Esophagus squamous epithelium (tissue), 5 donors: Measurements from ENCODE around the gene HDDC3. TPM values are rescaled to one million over a fixed set of nuclear protein-coding genes. Genes with fewer than 3 reads are reported as not detected.

Source experiments
- DNase-seq: peaks from one replicate; lab custom pipeline; 2025; lab: John Stamatoyannopoulos, UW
- H3K27ac ChIP-seq, 4 donors: fragments of 200-600 bp; sonication (generic); one replicate each; pipeline ENCODE4 v1.5.1; 2016 to 2019; ENCODE audit warnings: mild to moderate bottlenecking in 1 of 4
- H3K27me3 ChIP-seq, 4 donors: fragments of 200-600 bp; sonication (generic); 1 replicate in 3 of 4; 2 replicates in 1 of 4; pipeline versions ENCODE4 v1.5.1 to v1.6.0; 2017 to 2021; ENCODE audit warnings: antibody characterized with exemption in 1 of 4
- H3K36me3 ChIP-seq, 3 donors: fragments of 200-600 bp; sonication (generic); one replicate each; pipeline ENCODE4 v1.5.1; 2016 to 2019
- H3K4me1 ChIP-seq, 3 donors: fragments of 200-600 bp; sonication (generic); one replicate each; pipeline ENCODE4 v1.5.1; 2017 to 2019
- H3K4me3 ChIP-seq, 4 donors: fragments of 200-600 bp; sonication (generic); 1 replicate in 3 of 4; 2 replicates in 1 of 4; pipeline ENCODE4 v1.5.1; 2016 to 2019; ENCODE audit warnings: mild to moderate bottlenecking in 2 of 4, moderate library complexity in 1 of 4
- H3K9me3 ChIP-seq, 3 donors: fragments of 200-600 bp; sonication (generic); one replicate each; pipeline ENCODE4 v1.5.1; 2016 to 2019
- CTCF ChIP-seq, 6 experiments: fragments of 450-650 bp in 4 of 6; fragments of 200-600 bp in 2 of 6; sonication (generic) in 2 of 6; IDR thresholded peaks; one replicate each; pipeline ENCODE4 v1.5.1; 2016 to 2019; ENCODE audit warnings: antibody characterized with exemption in 6 of 6, mild to moderate bottlenecking in 4 of 6, moderate library complexity in 4 of 6
- POLR2A ChIP-seq, 4 donors: fragments of 450-650 bp; IDR thresholded peaks; one replicate each; pipeline ENCODE4 v1.6.1; 2017; ENCODE audit warnings: antibody characterized with exemption in 4 of 4, mild to moderate bottlenecking in 4 of 4, moderate library complexity in 3 of 4
- WGBS, 2 donors: methylation state at CpG; one replicate each; pipeline ENCODE4 v1.1.5; 2018; 5-methylcytosine and 5-hydroxymethylcytosine counted together
- intact Hi-C: fragments of 100-400 bp; cut with DNase I; formaldehyde crosslinking; loops from one replicate; pipeline ENCODE4 v1.15.0; 2022
- total RNA-seq, 4 donors: library from RNA; depleted of rRNA; stranded (reverse); fragments of >200 nt; gene quantifications; one replicate each; pipeline ENCODE4 v1.1.0, GENCODE V29; 2016
- donor health status: DM: yes; HTN: yes; CAD: no.

HDDC3 gene
- total RNA-seq, 4 donors from 2014 or later, result 5.8 to 13.7 (median 11.7) TPM

DNA sequence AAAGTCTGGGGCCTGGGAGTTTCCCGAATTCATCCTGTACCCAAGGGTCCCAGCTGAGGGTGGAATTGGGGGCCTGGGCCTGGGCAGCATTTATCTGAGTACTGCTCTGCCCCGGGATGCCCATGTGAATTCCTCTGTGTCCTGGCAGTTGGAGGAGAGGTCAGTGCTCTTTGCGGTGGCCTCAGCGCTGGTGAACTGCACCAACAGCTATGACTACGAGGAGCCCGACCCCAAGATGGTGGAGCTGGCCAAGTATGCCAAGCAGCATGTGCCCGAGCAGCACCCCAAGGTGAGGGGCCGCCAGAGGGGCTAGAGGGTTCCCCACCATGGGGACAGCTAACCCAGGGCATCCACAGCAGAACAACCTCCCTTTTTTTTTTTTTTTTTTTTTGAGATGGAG, 16.2 kb upstream of the HDDC3 start:
- Histone ChIP-seq H3K27me3 (no peaks in the 10 kb centered on the region), H3K36me3 (peaks cover 60 to 100% (median 79%) of the 10 kb centered on the region in 3 donors), H3K4me3 (no peak overlapping the region), H3K27ac (no peak overlapping the region), H3K4me1 (peaks cover 0 to 11% (median 6%) of the 10 kb centered on the region in 3 donors), H3K9me3 (no peaks in the 10 kb centered on the region)
- intact Hi-C loops, result no loop called here
- no peak for DNase-seq
- TF ChIP-seq POLR2A (IDR thresholded peaks at IDR 0.05), result no peak
- TF ChIP-seq CTCF (IDR thresholded peaks at IDR 0.05), result no peak
- WGBS, 2 donors, result 94 to 100% methylated on average over 1 to 6 of the region's 8 CpGs

GRCh38 chr15:90947577-90948357, 15.4 kb upstream of the HDDC3 start:
- H3K36me3 ChIP-seq, result peaks cover 59 to 100% (median 80%) of the 10 kb centered on the region in 3 donors
- TF ChIP-seq POLR2A (IDR thresholded peaks at IDR 0.05), result no peak
- TF ChIP-seq CTCF (IDR thresholded peaks at IDR 0.05), result no peak
- peaks cover 0 to 11% (median 6%) of the 10 kb centered on the region in 3 donors for H3K4me1 ChIP-seq
- no peak overlapping the region for H3K27ac ChIP-seq
- H3K27me3 ChIP-seq, result no peaks in the 10 kb centered on the region
- 86 to 98% methylated on average over 6 to 10 of the region's 18 CpGs for WGBS, 2 donors
- intact Hi-C loops, result no loop called here
- H3K9me3 ChIP-seq, result no peaks in the 10 kb centered on the region
- H3K4me3 ChIP-seq, result no peak overlapping the region
- no peak for DNase-seq

GRCh38 chr15:90946941-90947576, 14.7 kb upstream of the HDDC3 start:
- H3K9me3 ChIP-seq, result no peaks in the 10 kb centered on the region
- peaks cover 61 to 100% (median 87%) of the 10 kb centered on the region in 3 donors for H3K36me3 ChIP-seq
- no peak for DNase-seq
- intact Hi-C loops, result no loop called here
- no peak overlapping the region for H3K4me3 ChIP-seq
- WGBS, 2 donors, result 83% methylated on average over 2 of the region's 8 CpGs; no CpG with 5 or more reads in 1 of the 2 donors
- H3K4me1 ChIP-seq, result peaks cover 0 to 11% (median 6%) of the 10 kb centered on the region in 3 donors
- H3K27ac ChIP-seq, result no peak overlapping the region
- TF ChIP-seq POLR2A (IDR thresholded peaks at IDR 0.05) (no peak), CTCF (IDR thresholded peaks at IDR 0.05) (no peak)
- no peaks in the 10 kb centered on the region for H3K27me3 ChIP-seq

- TF ChIP-seq POLR2A (IDR thresholded peaks at IDR 0.05) (no peak), CTCF (IDR thresholded peaks at IDR 0.05) (no peak)
- Histone ChIP-seq H3K9me3 (no peaks in the 10 kb centered on the region), H3K36me3 (peaks cover 64 to 100% (median 87%) of the 10 kb centered on the region in 3 donors), H3K27ac (no peak overlapping the region), H3K4me3 (no peak overlapping the region), H3K27me3 (no peaks in the 10 kb centered on the region), H3K4me1 (peaks cover 0 to 11% (median 6%) of the 10 kb centered on the region in 3 donors)
- 85 to 100% methylated on average over 1 to 10 of the region's 16 CpGs for WGBS, 2 donors
- intact Hi-C loops, result no loop called here
- no peak for DNase-seq
Measured at GRCh38 chr15:90946538-90946937, 14.2 kb upstream of the HDDC3 start.

DNA sequence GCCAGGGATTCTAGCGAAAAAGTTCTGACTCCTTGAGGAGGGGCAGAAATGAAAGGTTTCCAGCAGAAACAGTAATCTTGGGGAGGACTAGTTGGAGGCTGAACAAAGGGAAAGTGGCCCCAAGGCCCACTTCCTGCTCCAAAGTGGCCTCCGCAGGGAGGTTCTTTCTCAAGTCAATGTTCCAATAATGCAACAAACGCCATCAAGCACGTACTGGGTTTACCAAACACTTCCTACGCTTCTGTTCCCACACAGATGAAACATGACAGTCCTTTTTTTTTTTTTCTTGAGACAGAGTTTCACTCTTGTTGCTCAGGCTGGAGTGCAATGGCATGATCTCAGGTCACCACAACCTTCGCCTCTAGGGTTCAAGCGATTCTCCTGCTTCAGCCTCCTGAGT, 12.7 kb upstream of the HDDC3 start:
- Histone ChIP-seq H3K27me3 (no peaks in the 10 kb centered on the region), H3K9me3 (no peaks in the 10 kb centered on the region), H3K27ac (no peak overlapping the region), H3K4me3 (no peak overlapping the region), H3K4me1 (peaks cover 0 to 11% (median 6%) of the 10 kb centered on the region in 3 donors), H3K36me3 (peaks cover 70 to 100% (median 86%) of the 10 kb centered on the region in 3 donors)
- DNase-seq, result no peak
- TF ChIP-seq CTCF (IDR thresholded peaks at IDR 0.05) (no peak), POLR2A (IDR thresholded peaks at IDR 0.05) (no peak)
- intact Hi-C loops, result no loop called here
- WGBS, 2 donors, result 90 to 91% methylated on average over 7 of the region's 7 CpGs
